Kidney glomerular epithelial cell (primary cell): Measurements from ENCODE around the gene CCBE1.
A peak's percentile ranks its signal among the peaks of the same experiment; 100 is the strongest.

Source experiments
- DNase-seq: peaks from one replicate; lab custom pipeline; 2025; lab: John Stamatoyannopoulos, UW

Gene CCBE1

DNA sequence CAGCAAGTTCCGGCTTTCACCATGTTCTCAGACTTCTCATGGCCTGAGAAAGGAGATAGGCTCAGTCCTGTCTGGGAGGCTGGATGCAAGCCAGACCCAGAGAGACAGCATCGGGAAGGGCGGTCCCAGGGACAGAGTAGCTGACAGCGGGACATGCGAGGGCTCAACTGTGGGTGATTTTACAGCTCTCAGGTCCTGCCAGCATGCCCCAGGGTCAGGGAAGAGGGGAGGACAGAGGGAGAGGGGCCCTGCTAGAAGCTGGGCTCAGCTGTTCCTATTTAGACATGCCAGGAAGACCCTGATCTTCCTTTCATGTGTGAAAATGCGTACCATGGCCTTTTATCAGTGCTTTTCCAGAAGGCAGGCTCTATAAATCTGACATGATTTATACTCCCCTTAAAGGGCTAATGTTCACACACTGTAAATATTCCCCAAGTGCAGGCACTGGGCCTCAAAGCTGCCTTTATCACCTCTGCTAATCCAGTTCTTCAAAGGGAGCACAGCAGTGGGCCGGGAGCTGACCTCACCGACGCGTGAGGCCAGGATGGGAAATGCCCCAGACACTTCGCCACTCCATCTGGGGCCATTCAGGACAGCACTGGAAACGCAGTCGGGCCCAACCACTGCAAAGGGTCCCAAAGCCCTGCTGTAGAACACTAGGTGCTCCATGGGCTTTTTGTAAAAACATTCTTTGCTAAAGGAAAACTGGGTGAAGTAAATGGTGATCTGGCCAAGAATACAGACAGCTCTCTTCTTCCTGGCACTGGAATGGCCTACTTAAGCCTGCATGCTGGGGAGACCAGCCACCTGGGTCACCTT is 242.1 kb downstream of the CCBE1 start:
- no peak for DNase-seq

DNA sequence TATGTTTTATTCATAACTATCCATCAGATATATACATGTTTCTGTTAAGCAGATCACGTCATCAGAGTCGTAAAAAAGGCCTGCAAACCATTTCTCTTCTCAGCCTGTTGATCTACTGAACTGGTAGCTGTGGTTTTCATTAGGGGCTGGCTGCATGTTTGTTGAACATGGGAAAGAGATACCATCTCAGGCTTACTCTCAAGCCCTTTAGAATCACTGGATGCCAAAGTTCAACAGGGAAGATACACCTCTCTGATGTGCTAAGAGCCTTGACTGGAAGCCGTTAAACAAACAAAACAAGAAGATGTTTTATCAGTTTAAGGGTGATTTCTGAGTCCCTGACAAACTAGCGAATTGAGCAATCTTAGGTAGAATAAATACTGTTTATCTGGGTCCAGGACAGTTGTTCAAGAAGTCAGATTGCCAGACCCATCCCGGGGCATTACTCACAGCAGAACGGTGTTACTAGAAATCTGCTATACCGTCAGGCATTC is 243.7 kb downstream of the CCBE1 start:
- DNase-seq, result no peak

DNA sequence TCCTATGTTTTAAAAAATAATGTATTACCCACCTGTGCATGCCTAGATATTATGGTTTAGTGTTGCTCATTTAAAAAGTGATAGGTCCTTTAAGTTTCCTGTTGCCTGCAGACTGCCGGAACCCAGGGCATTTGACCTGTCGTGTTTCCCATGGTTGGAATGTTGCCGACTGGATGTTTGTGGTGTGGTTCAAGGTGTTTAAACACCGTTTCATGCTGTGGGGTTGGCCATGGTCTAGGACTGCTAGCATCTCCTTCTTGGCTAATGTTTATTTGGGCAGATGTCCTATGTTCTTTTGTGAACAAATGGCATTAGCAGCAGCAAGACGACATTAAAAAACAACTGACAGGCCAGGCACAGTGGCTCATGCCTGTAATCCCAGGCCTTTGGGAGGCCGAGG is 245.3 kb downstream of the CCBE1 start:
- no peak for DNase-seq

DNA sequence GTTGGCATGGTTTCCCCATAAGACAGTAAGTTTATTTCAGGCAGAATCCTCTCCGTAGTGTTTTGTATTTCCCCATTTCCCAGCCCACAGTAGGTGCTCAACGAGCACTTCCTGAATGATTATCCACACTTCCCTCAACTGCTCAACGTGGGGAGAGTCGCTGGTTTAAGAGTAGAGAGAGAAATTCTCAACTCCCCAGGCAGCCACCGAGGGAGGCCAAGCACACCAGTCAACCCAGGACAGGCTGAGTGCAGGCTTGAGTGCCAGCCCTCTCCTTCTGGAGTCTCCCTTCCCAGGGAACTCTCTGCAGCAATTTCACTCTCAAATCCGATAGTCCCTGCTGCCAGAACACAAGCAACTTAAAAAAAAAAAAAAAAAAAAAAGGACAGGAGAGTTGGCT is 246.2 kb downstream of the CCBE1 start:
- no peak for DNase-seq

DNA sequence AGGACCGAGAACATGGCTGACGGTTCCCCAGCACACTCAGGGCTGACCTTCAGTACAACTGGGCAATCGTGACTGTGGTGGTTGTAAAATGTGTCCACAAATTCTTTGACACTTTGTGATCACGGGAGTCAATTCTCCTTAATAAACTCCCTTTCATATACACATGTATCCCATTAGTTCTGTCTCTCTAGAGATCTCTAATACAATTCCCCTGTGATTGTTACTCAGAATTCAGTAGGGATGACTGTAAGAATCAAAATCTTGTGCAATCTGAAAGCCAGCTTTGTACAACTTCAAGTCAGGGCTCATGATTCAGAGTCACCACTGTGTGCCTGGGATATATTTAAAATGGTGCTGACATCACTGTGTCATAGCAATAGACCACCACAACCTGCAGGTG is 248.7 kb downstream of the CCBE1 start:
- DNase-seq, result no peak

DNA sequence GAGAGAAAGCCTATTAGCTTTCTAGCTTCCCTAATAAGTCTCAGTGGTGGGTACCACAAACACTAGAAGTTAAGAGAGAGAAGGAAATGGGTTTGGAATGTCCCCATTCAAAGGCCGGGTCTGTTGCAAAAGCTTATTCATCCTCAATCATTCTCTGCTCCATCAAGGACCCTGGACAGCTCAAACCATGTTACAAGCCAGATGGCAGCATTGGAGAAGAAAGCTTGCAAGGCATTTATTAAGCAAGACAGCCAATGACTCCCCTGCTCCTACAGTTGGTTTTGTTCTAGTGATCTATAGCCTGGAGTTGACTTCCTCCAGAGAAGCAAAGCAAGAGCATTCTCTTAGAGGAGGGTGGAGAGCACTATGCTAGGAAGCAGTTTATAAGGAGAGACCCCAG is 251.2 kb downstream of the CCBE1 start:
- peak; percentile 17 for DNase-seq

DNA sequence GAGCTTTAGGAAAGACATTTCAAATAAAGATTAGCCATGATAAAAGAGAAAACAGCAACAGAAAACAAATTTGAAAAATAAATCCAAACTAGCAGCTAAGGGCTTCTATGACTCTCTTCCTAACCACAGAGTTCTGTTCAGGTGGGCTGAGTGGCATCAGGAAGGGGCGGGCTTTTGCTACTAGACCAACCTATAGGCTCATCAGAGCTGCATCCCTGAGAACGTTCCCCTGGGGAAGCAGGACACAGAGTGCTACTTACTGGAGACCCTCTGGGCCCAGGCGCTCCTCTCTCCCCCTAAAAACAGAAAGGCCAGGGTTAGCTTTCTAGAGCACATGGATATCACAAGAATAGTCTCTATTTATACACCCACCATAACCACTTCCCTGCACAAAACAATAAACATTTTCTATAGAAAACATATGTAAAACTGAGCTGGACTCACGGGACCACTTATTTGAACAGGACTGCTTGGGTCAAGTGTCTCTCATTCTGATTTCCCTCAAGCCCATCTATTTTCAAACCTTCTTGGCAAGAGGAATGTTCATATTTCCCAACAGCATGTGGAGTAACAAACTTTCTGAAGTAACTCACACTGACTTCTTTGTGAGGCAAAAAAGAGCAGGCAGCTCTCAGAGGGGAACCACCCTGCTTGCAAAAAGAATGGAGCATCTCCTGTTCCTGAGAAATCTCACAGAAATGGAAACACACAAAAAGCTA is 259.2 kb downstream of the CCBE1 start:
- DNase-seq, result no peak

DNA sequence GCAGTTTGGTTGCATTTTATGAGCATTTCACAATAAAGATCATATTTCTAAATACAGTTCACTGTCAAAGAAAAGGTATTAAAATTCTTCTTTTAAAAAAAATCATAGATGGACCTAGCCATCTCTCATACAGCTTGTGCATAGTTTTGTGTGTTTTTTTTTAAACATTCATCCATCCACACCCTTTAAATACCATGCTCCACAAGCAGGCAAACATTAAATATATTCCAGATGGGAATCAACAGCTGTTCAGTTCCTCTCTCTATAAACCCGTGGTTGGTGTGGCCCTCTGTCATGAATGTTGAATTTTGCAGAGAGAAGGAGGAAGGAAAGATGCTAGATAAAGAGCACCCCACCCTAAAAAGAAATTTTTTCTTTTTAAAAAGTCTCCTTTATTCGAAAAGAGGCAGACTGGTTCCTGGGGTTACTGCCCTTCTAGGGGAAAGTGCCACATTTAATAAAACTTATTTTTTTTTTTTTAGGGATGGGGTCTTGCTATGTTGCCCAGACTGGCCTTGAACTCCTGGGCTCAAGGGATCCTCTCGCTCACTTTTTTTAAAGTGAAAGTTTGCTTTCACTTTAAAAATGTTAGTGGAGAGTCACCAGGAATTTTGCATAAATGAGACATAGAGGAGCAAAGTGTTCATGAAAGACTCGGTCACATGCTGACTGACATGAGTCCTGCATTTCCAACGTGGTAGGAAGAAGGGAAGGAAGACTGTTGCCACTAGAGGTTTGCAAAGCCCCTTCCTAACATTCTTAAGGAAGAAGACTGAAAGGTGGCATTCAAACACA is 264.2 kb downstream of the CCBE1 start:
- no peak for DNase-seq

DNA sequence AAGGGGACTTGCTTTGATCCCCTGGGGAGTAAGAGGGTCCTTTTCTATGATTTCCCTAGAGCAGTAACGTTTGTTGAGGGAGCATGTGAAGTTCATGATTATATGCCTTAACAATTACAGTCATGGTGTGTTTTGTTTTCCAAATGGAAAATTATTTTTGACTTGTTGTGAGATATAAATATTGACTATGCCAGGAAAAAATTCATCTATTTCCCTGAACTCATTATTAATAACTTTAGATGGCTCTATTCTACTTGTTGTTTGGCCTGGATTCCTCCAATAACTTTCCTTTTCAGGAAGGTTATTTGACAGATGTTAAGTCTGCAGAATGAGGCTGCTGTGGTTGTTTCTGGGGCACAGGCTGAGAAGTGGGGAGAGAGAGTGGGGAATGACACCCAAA is 266.1 kb downstream of the CCBE1 start:
- DNase-seq, result no peak

DNA sequence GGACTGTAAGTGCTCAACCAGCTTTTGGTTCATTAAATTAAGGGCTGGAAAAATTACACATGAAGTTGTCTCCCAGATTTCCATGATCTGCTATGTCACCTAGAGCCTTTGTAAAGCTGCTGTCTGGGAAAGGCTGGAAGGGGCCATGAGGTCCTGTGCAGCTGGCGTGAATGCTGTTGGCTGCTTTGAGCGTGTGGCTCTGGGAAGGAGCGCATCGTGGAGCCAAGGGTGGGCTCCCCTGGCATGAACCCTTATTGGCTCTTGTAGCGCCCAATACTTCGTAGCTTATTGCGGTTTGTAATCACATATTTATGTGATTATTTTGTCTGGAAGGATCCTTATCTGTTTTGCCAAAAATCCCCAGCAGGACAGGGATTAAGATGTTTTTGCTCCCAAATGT is 267.6 kb downstream of the CCBE1 start:
- no peak for DNase-seq

DNA sequence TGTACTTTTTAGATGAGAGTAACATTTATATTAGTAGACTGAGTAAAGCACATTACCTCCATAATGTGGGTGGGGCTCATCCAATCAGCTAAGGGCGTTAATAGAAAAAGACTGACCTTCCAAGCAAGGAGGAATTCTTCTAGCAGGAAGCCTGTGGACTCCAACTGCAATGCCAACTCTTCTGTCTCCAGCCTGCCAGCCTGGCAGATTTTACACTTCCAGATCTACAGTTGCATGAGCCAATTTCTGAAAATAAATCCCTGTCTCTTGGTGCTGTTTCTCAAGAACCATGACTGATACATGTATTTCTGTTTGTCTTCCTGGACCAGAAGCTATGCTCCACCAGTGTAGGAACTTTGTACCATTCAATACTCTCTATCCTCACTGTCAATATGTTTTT is 269.2 kb downstream of the CCBE1 start:
- DNase-seq, result no peak

DNA sequence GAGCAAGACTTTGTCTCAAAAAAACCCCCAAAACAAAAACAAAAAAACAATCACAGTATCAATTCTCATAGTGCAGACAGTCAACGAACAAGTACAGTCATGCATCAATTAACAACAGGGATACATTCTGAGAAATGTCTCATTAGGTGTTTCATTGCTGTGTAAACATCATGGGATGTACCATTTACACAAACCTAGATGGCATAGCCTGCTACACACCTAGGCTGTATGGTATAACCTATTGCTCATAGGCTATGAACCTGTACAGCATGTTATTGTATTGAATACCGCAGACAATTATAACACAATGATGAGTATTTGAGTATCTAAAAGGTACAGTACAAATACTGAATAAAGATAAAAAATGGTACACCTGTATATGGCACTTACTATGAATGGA is 270.4 kb downstream of the CCBE1 start:
- DNase-seq, result no peak

DNA sequence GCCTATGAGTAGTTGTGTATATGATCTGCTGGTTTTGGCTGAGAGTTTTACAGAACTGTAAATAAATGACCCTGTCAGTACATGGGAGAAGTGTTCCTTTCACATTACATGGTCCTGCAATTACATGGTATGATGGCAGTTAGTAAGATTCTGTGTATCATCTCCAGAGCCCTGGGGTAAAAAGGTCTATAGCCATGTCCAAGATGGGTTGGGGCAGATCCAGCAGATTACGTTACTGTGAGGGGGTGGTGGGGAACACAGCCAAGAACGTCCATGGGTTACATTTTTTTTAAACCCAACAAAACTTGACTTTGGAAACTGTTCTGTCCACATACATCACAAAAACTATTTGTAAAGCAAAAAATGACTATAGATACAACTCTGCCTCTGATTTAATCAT is 274.0 kb downstream of the CCBE1 start:
- no peak for DNase-seq

DNA sequence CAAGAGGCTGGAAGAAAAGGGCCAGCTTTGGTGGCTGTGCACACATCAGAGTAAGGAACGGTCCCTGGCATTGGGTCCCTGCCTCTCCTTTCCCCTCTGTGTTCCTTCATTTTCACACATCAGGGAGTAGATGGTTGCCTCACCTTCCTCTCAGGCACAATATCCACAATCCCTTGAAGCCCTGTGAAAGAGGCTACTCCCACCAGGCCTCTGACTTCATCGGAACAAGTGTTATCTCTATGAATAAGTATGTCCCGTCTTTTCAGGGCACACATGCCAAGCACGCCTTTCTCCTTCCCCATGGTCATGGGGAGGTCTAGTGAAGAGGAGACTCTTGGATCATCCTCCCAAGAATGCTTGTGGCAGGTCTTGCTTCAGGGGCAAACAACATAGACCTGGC is 277.0 kb downstream of the CCBE1 start:
- no peak for DNase-seq

DNA sequence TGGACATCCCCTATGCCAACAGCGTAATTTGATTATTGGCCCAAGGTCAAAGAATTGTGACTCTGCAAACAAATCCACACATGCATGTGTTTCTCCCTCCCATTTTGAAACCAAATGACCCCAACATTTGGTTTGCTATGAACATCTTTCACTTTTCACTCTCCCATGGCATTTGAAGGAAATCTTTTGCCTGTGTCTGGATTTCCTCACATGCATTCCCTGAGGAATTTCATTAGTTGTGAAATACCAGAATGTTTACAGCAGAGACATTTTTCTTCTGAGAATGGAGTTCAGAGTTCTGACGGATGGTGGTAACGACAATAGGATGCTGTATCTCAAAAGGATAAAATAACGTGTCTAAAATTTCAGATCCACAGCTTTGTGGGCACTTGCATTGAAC is 277.8 kb downstream of the CCBE1 start:
- no peak for DNase-seq

DNA sequence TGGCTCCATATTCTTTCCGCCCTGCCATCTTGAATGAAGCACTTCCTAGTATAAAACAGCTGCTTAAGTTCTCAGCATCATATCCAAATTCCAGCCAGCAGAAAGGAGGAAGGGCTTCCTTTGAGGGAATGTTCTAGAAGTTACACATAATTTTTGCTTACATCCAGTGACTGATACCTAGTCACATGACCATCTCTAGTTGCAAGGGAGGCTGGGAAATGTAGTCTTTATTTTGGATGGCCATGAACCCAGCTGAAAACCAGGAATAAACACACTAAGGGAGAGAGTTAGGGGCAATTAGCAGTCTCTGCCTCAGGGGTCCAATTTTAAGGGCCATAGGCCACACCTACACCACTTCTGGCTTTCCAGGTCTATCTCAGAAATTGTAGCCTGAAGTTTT is 280.4 kb downstream of the CCBE1 start:
- no peak for DNase-seq

DNA sequence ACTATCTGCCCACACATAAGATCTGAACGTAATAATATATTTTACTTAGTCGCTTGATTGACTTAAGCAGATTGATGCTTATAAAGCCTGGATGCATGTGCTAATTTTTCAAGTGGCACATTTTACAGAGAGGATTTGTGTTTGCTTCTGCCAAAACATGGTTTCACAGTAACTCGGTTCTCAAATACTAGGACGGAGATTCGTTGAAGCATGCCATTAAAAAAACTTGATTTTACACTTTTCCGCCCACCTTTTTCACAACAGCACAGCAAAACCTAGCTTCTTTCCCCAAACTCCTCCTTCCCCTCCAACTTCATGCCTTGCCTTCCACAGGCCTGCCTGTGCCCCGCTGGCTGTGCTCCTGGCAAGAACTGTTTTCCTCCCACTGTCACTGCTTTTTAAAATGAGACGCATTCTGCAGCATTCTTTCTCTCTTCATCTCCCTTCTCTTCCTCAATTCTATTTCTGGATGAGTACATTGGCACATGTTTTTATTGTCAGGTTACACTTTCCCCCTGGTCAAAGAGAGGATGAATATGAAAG is 283.0 kb downstream of the CCBE1 start:
- no peak for DNase-seq

DNA sequence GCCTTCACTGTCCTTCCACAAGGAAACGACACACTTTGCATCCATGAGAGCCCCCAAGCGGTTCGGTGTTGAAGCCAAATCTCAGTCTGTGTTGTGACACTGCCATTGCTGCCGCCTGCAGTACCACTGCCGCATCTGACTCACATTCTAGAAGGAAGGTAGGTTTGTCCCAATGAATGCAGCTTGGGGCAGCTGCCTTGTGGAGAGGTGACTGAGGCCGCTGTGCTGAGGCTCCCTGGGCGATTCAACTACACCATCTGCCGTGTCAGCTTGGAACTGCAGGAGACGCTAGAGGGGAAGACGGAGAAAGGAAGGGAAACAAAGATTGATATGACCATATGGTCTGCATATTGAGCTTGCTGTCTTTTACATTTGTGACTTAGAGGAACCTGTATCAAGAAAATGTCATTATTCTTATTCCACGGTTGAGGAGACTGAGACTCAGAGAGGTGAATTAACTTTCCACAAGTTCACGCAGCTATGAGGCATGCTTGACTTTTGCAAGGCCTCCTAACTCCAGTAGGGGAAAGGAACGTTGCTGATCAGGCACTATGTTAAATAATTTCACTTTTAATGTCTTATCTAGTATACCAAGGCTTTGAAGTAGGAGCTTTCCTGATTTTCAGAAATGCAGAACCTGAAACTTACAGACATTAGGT is 294.7 kb downstream of the CCBE1 start:
- DNase-seq, result peak; percentile 60

DNA sequence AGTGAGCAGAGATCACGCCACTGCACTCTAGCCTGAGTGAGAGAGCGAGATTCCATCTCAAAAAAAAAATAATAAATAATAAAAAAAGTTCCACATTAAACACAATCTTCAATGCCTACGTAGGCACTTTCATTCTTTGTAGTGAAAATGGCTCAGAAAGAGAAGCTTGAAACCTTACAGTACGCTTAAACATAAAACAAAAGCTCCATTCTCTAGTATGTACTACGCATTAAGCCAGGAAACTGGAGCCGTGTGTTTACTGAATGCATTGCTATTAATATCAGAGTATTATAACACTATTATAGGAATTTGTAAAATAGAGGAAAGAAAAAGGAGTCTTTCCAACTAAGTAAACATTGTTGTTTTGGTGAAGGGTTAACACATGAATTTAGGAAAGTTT is 296.8 kb downstream of the CCBE1 start:
- no peak for DNase-seq

DNA sequence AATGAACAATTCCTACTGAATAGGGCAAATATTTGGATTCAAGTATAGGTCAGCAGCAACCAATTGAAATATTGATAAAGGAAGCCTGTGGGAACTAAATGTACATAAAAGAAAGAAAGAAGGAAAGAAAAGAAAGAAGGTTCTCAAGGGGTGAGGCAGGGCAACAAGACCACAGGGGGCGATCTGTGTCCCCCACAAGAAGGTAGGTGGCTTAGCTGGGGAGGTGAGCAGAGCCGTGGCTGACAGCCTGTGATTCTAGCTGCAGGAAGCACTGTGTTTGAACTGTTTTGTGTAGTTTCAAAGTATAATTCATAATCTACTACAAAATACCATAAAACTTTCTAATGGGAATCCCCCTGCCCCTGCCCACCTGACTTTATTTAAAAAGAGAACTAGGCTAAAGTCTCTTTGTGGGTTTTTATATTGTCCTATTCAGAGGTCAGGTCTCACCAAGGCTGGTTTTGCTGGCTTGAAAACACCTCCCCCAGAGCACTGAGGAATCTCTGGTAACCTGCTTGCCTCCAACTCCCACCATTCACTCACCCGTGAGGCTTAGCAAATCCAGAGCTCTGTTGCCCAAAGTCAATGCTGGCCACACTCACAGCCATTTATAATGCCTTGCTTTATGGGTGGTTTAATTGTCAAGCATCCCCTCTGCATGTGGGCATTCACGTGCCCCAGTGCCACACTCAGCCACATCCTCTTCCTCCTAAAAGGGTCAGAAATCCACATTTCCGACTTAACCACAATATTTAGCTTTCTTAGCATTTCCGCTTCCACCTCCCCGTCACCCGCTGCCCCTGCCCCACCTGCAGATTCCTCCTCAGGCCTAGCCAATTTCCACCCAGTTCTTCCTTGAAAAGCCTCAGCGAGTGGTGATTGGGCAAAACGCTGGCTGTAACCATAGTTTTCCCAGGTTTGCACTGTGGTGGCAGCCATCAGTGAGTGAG is 301.7 kb downstream of the CCBE1 start:
- DNase-seq, result no peak

DNA sequence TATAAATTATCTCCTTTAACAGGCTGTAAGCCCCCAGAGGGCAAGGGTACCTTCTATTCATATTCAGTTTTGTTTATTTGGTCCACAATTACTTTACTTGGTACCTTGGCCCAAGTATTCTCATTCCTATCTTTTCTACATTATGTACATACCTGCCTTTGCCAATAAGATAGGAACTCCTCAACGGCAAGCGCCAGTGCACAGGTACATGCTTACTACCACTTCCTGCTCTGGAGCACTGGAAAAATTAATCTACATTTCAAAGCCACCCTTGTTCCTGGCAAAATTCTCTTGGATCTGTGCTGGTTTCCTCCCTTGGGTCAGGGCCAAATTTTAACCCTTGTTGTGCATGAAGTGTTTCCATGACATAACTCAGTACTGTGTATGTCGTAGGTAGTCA is 303.8 kb downstream of the CCBE1 start:
- no peak for DNase-seq
